H1 (cell line): ENCODE measurements around the gene SERPINB5. TPM values are rescaled to one million over a fixed set of nuclear protein-coding genes. Genes with fewer than 3 reads are reported as not detected.

Experiments used
- CTCF ChIA-PET: fragments of 300-600 bp; sonication (Branson Sonifier 250); formaldehyde crosslinking; loops from one replicate; lab custom pipeline; 2021; ENCODE audit not compliant: partially characterized antibody; lab: Charles Lee
- POLR2A ChIA-PET: fragments of 300-600 bp; sonication (Branson Sonifier 250); formaldehyde crosslinking; loops from one replicate; lab custom pipeline; 2021; ENCODE audit warnings: inconsistent platforms; ENCODE audit not compliant: partially characterized antibody; lab: Charles Lee
- DNase-seq, 2 experiments: peaks; one replicate each; pipeline versions ENCODE4 v3.0.0 to v3.0.0-alpha.2; 2010 to 2022; ENCODE audit warnings: low spot score in 2 of 2, low read depth in 1 of 2, mixed read lengths in 1 of 2
- FAIRE-seq: peaks from 2 replicates; lab custom pipeline; 2011; peaks lifted over from hg19 to GRCh38; lab: Jason Lieb, UNC
- H2AFZ ChIP-seq: 2 replicates; pipeline ENCODE4 v1.8.1; 2012; ENCODE audit warnings: low read length, inconsistent platforms
- H2AK5ac ChIP-seq: 2 replicates; pipeline ENCODE4 v1.6.1; 2013; ENCODE audit warnings: low read depth, low read length
- H2BK120ac ChIP-seq: replicated peaks from 2 replicates; pipeline ENCODE3; 2013; ENCODE audit warnings: low read depth, low read length, inconsistent platforms
- H2BK12ac ChIP-seq: 2 replicates; pipeline ENCODE4 v1.6.1; 2013; ENCODE audit warnings: low read depth, low read length
- H2BK15ac ChIP-seq: 2 replicates; pipeline ENCODE4 v1.6.1; 2013; ENCODE audit warnings: low read length
- H2BK20ac ChIP-seq: 2 replicates; pipeline ENCODE4 v1.6.1; 2013; ENCODE audit warnings: low read length
- H2BK5ac ChIP-seq: 2 replicates; pipeline ENCODE4 v1.6.1; 2013; ENCODE audit warnings: low read depth, low read length
- H3K14ac ChIP-seq: 2 replicates; pipeline ENCODE4 v1.6.1; 2013; ENCODE audit warnings: inconsistent platforms; ENCODE audit not compliant: insufficient read length
- H3K18ac ChIP-seq: 2 replicates; pipeline ENCODE4 v1.6.1; 2013; ENCODE audit warnings: low read length; ENCODE audit errors: extremely low read depth
- H3K23ac ChIP-seq: 2 replicates; pipeline ENCODE4 v1.6.1; 2013; ENCODE audit warnings: inconsistent platforms; ENCODE audit not compliant: insufficient read length
- H3K23me2 ChIP-seq: 2 replicates; pipeline ENCODE4 v1.6.1; 2013; ENCODE audit warnings: low read depth, low read length
- H3K27ac ChIP-seq: 2 replicates; pipeline ENCODE4 v1.6.1; 2011; ENCODE audit warnings: low read depth, low read length, inconsistent platforms
- H3K27me3 ChIP-seq, 4 experiments: replicated peaks in 1 of 4; 1 replicate in 1 of 4; 2 replicates in 3 of 4; pipeline versions ENCODE4 v1.6.1 to v1.8.1; 2011 to 2013; ENCODE audit warnings: low read length in 3 of 4, mild to moderate bottlenecking in 3 of 4, inconsistent platforms in 2 of 4, mixed read lengths in 2 of 4, moderate library complexity in 1 of 4; ENCODE audit not compliant: control insufficient read depth in 3 of 4, insufficient read depth in 3 of 4; ENCODE audit errors: extremely low read depth in 1 of 4
- H3K36me3 ChIP-seq, 4 experiments: 2 replicates each; pipeline versions ENCODE4 v1.6.1 to v1.8.1; 2011 to 2013; ENCODE audit warnings: mild to moderate bottlenecking in 4 of 4, low read length in 3 of 4, moderate library complexity in 2 of 4, control low read depth in 1 of 4, inconsistent platforms in 1 of 4; ENCODE audit not compliant: insufficient read depth in 4 of 4, control insufficient read depth in 2 of 4
- H3K4ac ChIP-seq: replicated peaks from 2 replicates; pipeline ENCODE3; 2013; ENCODE audit warnings: low read length, low read depth, mixed read lengths, inconsistent platforms; ENCODE audit not compliant: insufficient read length
- H3K4me1 ChIP-seq, 4 experiments: replicated peaks in 1 of 4; 1 replicate in 1 of 4; 2 replicates in 3 of 4; pipeline versions ENCODE4 v1.6.1 to v1.8.1; 2011 to 2013; ENCODE audit warnings: low read length in 3 of 4, inconsistent platforms in 2 of 4, mixed read lengths in 1 of 4; ENCODE audit not compliant: insufficient read depth in 4 of 4, control insufficient read depth in 3 of 4
- H3K4me2 ChIP-seq, 2 experiments: 2 replicates each; pipeline versions ENCODE4 v1.6.1 to v1.8.1; 2011 to 2013; ENCODE audit warnings: low read depth in 2 of 2, low read length in 2 of 2, control low read depth in 1 of 2, inconsistent platforms in 1 of 2, mild to moderate bottlenecking in 1 of 2; ENCODE audit not compliant: insufficient read depth in 1 of 2
- H3K4me3 ChIP-seq, 4 experiments: fragments of 200-600, 300-600 bp in 1 of 4; sonication (generic), shearing (Covaris generic), sonication (Bioruptor Twin) in 1 of 4; 2 replicates each; pipeline versions ENCODE4 v1.5.1 to v1.8.1; 2011 to 2016; ENCODE audit warnings: low read length in 4 of 4, low read depth in 3 of 4, control low read depth in 2 of 4, inconsistent platforms in 2 of 4, mild to moderate bottlenecking in 2 of 4, mixed read lengths in 1 of 4, moderate library complexity in 1 of 4; ENCODE audit not compliant: insufficient read depth in 2 of 4; ENCODE audit errors: extremely low read depth in 1 of 4
- H3K56ac ChIP-seq: replicated peaks from 2 replicates; pipeline ENCODE3; 2013; ENCODE audit warnings: low read depth, mild to moderate bottlenecking, mixed read lengths, low read length, inconsistent platforms; ENCODE audit not compliant: insufficient read length
- H3K79me1 ChIP-seq: 2 replicates; pipeline ENCODE4 v1.6.1; 2013; ENCODE audit warnings: low read depth, low read length, control low read depth
- H3K79me2 ChIP-seq, 2 experiments: 2 replicates each; pipeline versions ENCODE4 v1.6.1 to v1.8.1; 2012 to 2013; ENCODE audit warnings: low read length in 2 of 2, mild to moderate bottlenecking in 2 of 2, inconsistent platforms in 1 of 2; ENCODE audit not compliant: insufficient read depth in 2 of 2, control insufficient read depth in 1 of 2
- H3K9ac ChIP-seq, 4 experiments: replicated peaks in 1 of 4; 1 replicate in 1 of 4; 2 replicates in 3 of 4; pipeline versions ENCODE4 v1.6.1 to v1.8.1; 2011 to 2013; ENCODE audit warnings: low read depth in 3 of 4, low read length in 3 of 4, control low read depth in 2 of 4, mild to moderate bottlenecking in 2 of 4, moderate library complexity in 2 of 4, inconsistent platforms in 1 of 4; ENCODE audit errors: extremely low read depth in 1 of 4
- H3K9me3 ChIP-seq, 2 experiments: 2 replicates each; pipeline versions ENCODE4 v1.6.1 to v1.8.1; 2012 to 2013; ENCODE audit warnings: mild to moderate bottlenecking in 2 of 2, moderate library complexity in 2 of 2, control low read depth in 1 of 2, inconsistent platforms in 1 of 2, low read depth in 1 of 2, low read length in 1 of 2, mixed read lengths in 1 of 2; ENCODE audit not compliant: insufficient read depth in 2 of 2
- H4K20me1 ChIP-seq, 2 experiments: replicated peaks in 1 of 2; 2 replicates each; pipeline versions ENCODE3 to v1.8.1; 2011 to 2013; ENCODE audit warnings: inconsistent platforms in 2 of 2, low read length in 2 of 2, mild to moderate bottlenecking in 1 of 2; ENCODE audit not compliant: insufficient read depth in 2 of 2, control insufficient read depth in 1 of 2
- H4K5ac ChIP-seq: 2 replicates; pipeline ENCODE4 v1.6.1; 2013; ENCODE audit warnings: low read length, low read depth, mixed read lengths, inconsistent platforms; ENCODE audit not compliant: insufficient read length
- H4K8ac ChIP-seq: 2 replicates; pipeline ENCODE4 v1.8.0; 2013; ENCODE audit warnings: mild to moderate bottlenecking, moderate library complexity, low read length, inconsistent platforms; ENCODE audit not compliant: insufficient read depth; ENCODE audit errors: extremely low read depth
- H4K91ac ChIP-seq: replicated peaks from 2 replicates; pipeline ENCODE3; 2013; ENCODE audit warnings: low read length, mixed read lengths, inconsistent platforms; ENCODE audit not compliant: insufficient read length
- ATF2 ChIP-seq: IDR thresholded peaks from 2 replicates; pipeline ENCODE4 v1.6.1; 2012; ENCODE audit warnings: low read length, inconsistent platforms
- CBX8 ChIP-seq: fragments of 300-800, 300-1000 bp; sonication (generic); IDR thresholded peaks from 2 replicates; pipeline ENCODE4 v1.7.1; 2016; ENCODE audit warnings: low read depth, low read length, borderline replicate concordance
- CREB1 ChIP-seq: IDR thresholded peaks from 2 replicates; pipeline ENCODE4 v1.6.1; 2012; ENCODE audit warnings: inconsistent platforms
- POLR2A ChIP-seq, 2 experiments: IDR thresholded peaks; 1 replicate in 1 of 2; 2 replicates in 1 of 2; pipeline ENCODE4 v1.6.1; 2011; ENCODE audit warnings: low read depth in 2 of 2, low read length in 2 of 2, mild to moderate bottlenecking in 2 of 2; ENCODE audit errors: control extremely low read depth in 1 of 2
- SAP30 ChIP-seq: fragments of 300-600 bp; sonication (generic); IDR thresholded peaks from 2 replicates; pipeline ENCODE4 v1.7.1; 2012; ENCODE audit warnings: low read length, moderate library complexity, mild to moderate bottlenecking, inconsistent platforms; ENCODE audit not compliant: insufficient read depth, insufficient replicate concordance
- SP4 ChIP-seq: IDR thresholded peaks from 2 replicates; pipeline ENCODE4 v1.6.1; 2012; ENCODE audit warnings: low read length, inconsistent platforms
- SRF ChIP-seq: IDR thresholded peaks from 2 replicates; pipeline ENCODE4 v1.6.1; 2011; ENCODE audit warnings: mild to moderate bottlenecking, low read depth, low read length, moderate library complexity
- TAF1 ChIP-seq: IDR thresholded peaks from 2 replicates; pipeline ENCODE4 v1.6.1; 2011; ENCODE audit warnings: mild to moderate bottlenecking, low read depth, low read length
- USF2 ChIP-seq: IDR thresholded peaks from 2 replicates; pipeline ENCODE4 v1.6.1; 2011; ENCODE audit warnings: low read length, improper control_type of control experiment
- YY1 ChIP-seq: IDR thresholded peaks from 2 replicates; pipeline ENCODE4 v1.6.1; 2011; ENCODE audit warnings: low read depth, mild to moderate bottlenecking, low read length
- ZNF274 ChIP-seq: IDR thresholded peaks from 2 replicates; pipeline ENCODE4 v1.7.0; 2012; ENCODE audit warnings: low read length, borderline replicate concordance; ENCODE audit errors: extremely low read depth
- WGBS, 2 experiments: shearing (Covaris generic) in 1 of 2; methylation state at CpG; one replicate each; pipeline versions ENCODE4 v1.1.6 to v1.1.7; 2013 to 2015; ENCODE audit warnings: low lambda C conversion rate in 2 of 2, mixed read lengths in 2 of 2, inconsistent platforms in 1 of 2, low coverage in 1 of 2, missing lambda C conversion rate in 1 of 2; ENCODE audit not compliant: insufficient replicate concordance in 2 of 2, insufficient coverage in 1 of 2, insufficient read length in 1 of 2; ENCODE audit errors: extremely low coverage in 1 of 2, missing lambda C conversion rate in 1 of 2; 5-methylcytosine and 5-hydroxymethylcytosine counted together
- polyA plus RNA-seq, 7 experiments: library from polyadenylated mRNA; depleted of rRNA in 3 of 7; stranded (reverse) in 5 of 7; unstranded in 2 of 7; fragments of >200 nt in 5 of 7; fragments of 200-250 nt in 2 of 7; gene quantifications; 1 replicate in 5 of 7; 2 replicates in 1 of 7; 4 replicates in 1 of 7; pipeline versions ENCODE4 v1.2.1 to v1.2.3, GENCODE V29; 2011 to 2013; ENCODE audit warnings: missing spikeins in 2 of 7, mixed read lengths in 2 of 7
- total RNA-seq: library from RNA; stranded (reverse); fragmentation: NEBNext Ultra II Directional; extraction: Animal tissue kit (Norgen Biotek cat#: 25700); gene quantifications from 2 replicates; pipeline ENCODE4 v1.2.1, GENCODE V29; 2021

The SERPINB5 gene
- total and polyA plus RNA-seq, 2 of the 8 experiments (the other 6 are each of a cell fraction or from before 2014, with no cell fraction given) = 0.03 TPM; not detected in 1

GRCh38 chr18:63528863-63529492 lies 52.2 kb downstream of the SERPINB5 start:
- Histone ChIP-seq H2BK5ac (no peak overlapping the region), H3K23ac (no peak overlapping the region), H3K4ac (no peak overlapping the region), H2BK15ac (no peak overlapping the region), H3K36me3 (no peaks in the 10 kb centered on the region), H3K56ac (no peak overlapping the region), H4K91ac (no peak overlapping the region), H4K5ac (no peak overlapping the region), H3K4me1 (no peaks in the 10 kb centered on the region), H3K4me2 (no peak overlapping the region), H3K18ac (no peak overlapping the region), H4K20me1 (no peaks in the 10 kb centered on the region), H2AFZ (no peak overlapping the region), H4K8ac (no peak overlapping the region), H3K23me2 (no peaks in the 10 kb centered on the region), H3K9me3 (no peaks in the 10 kb centered on the region), H2AK5ac (no peak overlapping the region), H2BK12ac (no peak overlapping the region), H3K27ac (no peak overlapping the region), H3K4me3 (no peak overlapping the region), H2BK20ac (no peak overlapping the region), H3K27me3 (no peaks in the 10 kb centered on the region), H3K79me1 (no peaks in the 10 kb centered on the region), H3K9ac (no peak overlapping the region), H2BK120ac (no peak overlapping the region), H3K79me2 (no peaks in the 10 kb centered on the region), H3K14ac (no peak overlapping the region)
- ChIA-PET POLR2A (no interaction called here), CTCF (interaction anchor here (0.7 to 4.8 kb wide), 5 partner anchors 11 to 315 kb away, joined by 3 to 33 read pairs (median 9); no protein-coding TSS in a partner anchor)
- DNase-seq (no peak), FAIRE-seq (no peak)
- 95% methylated on average over 5 of the region's 5 CpGs; no CpG with 5 or more reads in 1 of the 2 experiments for WGBS, 2 experiments
- no peak for TF ChIP-seq USF2
- no peak for TF ChIP-seq SP4
- no peak for TF ChIP-seq ATF2
- no peak for TF ChIP-seq TAF1
- no peak for TF ChIP-seq ZNF274
- TF ChIP-seq SRF = no peak
- no peak for TF ChIP-seq CBX8
- no peak for TF ChIP-seq SAP30
- no peak for TF ChIP-seq POLR2A (IDR thresholded peaks at IDR 0.05; ENCODE audit: control extremely low read depth in 1 of 2, low read depth in 2 of 2, low read length in 2 of 2)
- TF ChIP-seq CREB1 = no peak
- no peak for TF ChIP-seq YY1
